Measurements from ENCODE around the gene SDCCAG8. TPM values are rescaled to one million over a fixed set of nuclear protein-coding genes. Genes with fewer than 3 reads are reported as not detected.

Gene SDCCAG8
- total RNA-seq, 1 donor, result 42.7 TPM

GRCh38 chr1:243470502-243470901 is 214.7 kb downstream of the SDCCAG8 start:
- no peaks in the 10 kb centered on the region for H3K36me3 ChIP-seq (ENCODE audit: insufficient read depth, low read length)
- no peak overlapping the region for H2AFZ ChIP-seq (ENCODE audit: low read length)
- no peak for TF ChIP-seq CTCF (IDR thresholded peaks at IDR 0.05; ENCODE audit: extremely low read depth, low read depth, low read length)
- no peak overlapping the region for H3K27ac ChIP-seq (ENCODE audit: low read depth, low read length)
- no peak for DNase-seq (ENCODE audit: insufficient read length, low spot score, missing footprints)
- H3K4me2 ChIP-seq (ENCODE audit: insufficient read depth, low read length), result no peak overlapping the region
- H3K9me3 ChIP-seq (ENCODE audit: low read depth, low read length), result no peaks in the 10 kb centered on the region
- no peaks in the 10 kb centered on the region for H3K27me3 ChIP-seq (ENCODE audit: insufficient read depth, low read length)
- no peaks in the 10 kb centered on the region for H3K79me2 ChIP-seq (ENCODE audit: insufficient read depth, low read length)
- H3K4me1 ChIP-seq (ENCODE audit: insufficient read depth, low read length), result peaks cover 12% of the 10 kb centered on the region
- H4K20me1 ChIP-seq (ENCODE audit: insufficient read depth, low read length), result no peaks in the 10 kb centered on the region
- no peak overlapping the region for H3K4me3 ChIP-seq (ENCODE audit: insufficient read depth, low read length)

DNA sequence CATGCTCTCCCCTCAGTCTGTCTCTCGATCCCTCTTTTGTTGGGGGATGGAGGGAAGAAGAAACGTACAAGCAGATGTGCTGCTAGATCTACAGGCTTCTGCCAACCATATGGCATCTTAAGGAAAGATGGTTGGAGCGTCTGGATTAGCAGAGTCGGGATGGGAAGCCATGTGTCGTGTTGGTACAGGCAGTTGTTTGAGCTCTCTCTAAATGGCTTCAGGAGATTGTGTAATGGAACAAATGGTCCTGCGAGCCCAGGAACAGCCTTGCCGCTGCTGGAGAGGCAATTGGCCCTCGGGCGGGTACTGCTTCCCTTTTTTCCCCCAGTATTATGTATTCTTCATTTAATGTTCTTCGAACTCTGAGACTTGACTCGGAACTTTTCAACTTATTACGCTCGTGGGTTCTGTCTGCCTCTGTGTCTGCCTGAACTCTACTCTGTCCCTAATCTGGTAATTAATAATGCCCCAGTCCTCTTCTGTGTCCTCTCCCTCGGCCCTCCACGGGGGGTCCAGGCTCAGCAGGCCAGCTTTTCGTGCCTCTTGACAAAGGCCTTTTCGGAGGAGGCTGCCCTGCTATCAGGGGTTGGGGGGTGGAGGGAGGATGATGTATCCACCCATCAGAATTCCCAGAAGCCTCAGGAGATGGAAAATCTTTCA is 215.3 kb downstream of the SDCCAG8 start:
- no peak for TF ChIP-seq CTCF (IDR thresholded peaks at IDR 0.05; ENCODE audit: extremely low read depth, low read depth, low read length)
- Histone ChIP-seq H2AFZ (ENCODE audit: low read length) (no peak overlapping the region), H3K27me3 (ENCODE audit: insufficient read depth, low read length) (no peaks in the 10 kb centered on the region), H3K79me2 (ENCODE audit: insufficient read depth, low read length) (no peaks in the 10 kb centered on the region), H3K4me2 (ENCODE audit: insufficient read depth, low read length) (no peak overlapping the region), H3K4me3 (ENCODE audit: insufficient read depth, low read length) (no peak overlapping the region), H3K36me3 (ENCODE audit: insufficient read depth, low read length) (no peaks in the 10 kb centered on the region), H3K9me3 (ENCODE audit: low read depth, low read length) (no peaks in the 10 kb centered on the region), H3K27ac (ENCODE audit: low read depth, low read length) (no peak overlapping the region), H4K20me1 (ENCODE audit: insufficient read depth, low read length) (no peaks in the 10 kb centered on the region), H3K4me1 (ENCODE audit: insufficient read depth, low read length) (peaks cover 12% of the 10 kb centered on the region)
- no peak for DNase-seq (ENCODE audit: insufficient read length, low spot score, missing footprints)

GRCh38 chr1:243471754-243472745 is 216.2 kb downstream of the SDCCAG8 start:
- Histone ChIP-seq H3K36me3 (ENCODE audit: insufficient read depth, low read length) (no peaks in the 10 kb centered on the region), H4K20me1 (ENCODE audit: insufficient read depth, low read length) (no peaks in the 10 kb centered on the region), H3K4me2 (ENCODE audit: insufficient read depth, low read length) (no peak overlapping the region), H3K4me3 (ENCODE audit: insufficient read depth, low read length) (no peak overlapping the region), H3K79me2 (ENCODE audit: insufficient read depth, low read length) (no peaks in the 10 kb centered on the region), H3K9me3 (ENCODE audit: low read depth, low read length) (no peaks in the 10 kb centered on the region), H2AFZ (ENCODE audit: low read length) (no peak overlapping the region), H3K4me1 (ENCODE audit: insufficient read depth, low read length) (peaks cover 12% of the 10 kb centered on the region), H3K27me3 (ENCODE audit: insufficient read depth, low read length) (no peaks in the 10 kb centered on the region), H3K27ac (ENCODE audit: low read depth, low read length) (no peak overlapping the region)
- no peak for TF ChIP-seq CTCF (IDR thresholded peaks at IDR 0.05; ENCODE audit: extremely low read depth, low read depth, low read length)
- peak; percentile 88 for DNase-seq (ENCODE audit: insufficient read length, low spot score, missing footprints)
